ENCODE measurements around the gene SLC4A2.

SLC4A2 gene

DNA sequence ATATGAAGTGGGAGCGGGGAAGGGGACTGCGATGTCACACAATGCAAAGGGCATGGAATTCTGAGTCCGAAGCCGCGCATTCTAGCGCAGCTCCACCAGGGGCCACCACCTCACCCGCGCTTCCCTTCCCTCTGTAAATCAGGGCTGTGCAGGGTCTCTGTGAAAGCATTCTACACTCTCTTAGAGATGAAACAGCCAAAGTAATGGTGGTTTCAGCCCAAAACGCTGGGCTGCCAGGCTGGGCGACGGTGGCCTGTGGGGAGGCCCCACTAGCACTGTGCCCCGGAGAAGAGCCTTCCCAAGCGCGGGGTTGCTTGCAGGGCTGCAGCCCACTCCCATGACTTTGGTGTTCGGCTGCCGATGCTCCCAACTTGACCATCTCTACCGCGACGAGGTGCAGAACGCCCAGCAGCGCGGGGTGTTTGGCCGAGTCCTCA lies 46.5 kb upstream of the SLC4A2 start:
- peak; percentile 19 to 47 for DNase-seq (ENCODE audit: low read depth in 2 of 2)
- no peak overlapping the region for H3K4me3 ChIP-seq (replicated peaks in 1 of 2; ENCODE audit: low read depth in 2 of 2, low read length in 2 of 2)
- TF ChIP-seq CTCF (IDR thresholded peaks at IDR 0.05; ENCODE audit: low read depth, low read length): peak; percentile 66

DNA sequence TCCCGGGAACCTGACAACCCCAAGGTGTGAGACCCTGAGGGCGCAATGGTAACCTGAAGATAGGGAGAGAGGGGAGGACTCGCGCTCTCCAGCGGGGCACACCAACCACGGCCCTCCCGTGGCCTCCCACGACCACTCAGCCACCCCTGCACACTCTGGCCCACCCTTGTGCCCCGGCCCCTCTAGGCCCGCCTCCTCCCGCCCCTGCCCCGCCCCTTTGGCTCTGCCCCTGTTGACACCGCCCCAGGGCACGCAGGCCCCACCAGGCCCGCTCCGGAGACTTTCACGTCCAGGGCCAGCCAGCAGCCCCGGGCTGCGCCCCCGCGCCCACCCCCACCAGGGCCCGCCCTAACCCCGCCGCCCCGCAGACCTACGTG lies 46.0 kb upstream of the SLC4A2 start:
- H3K4me3 ChIP-seq (replicated peaks in 1 of 2; ENCODE audit: low read depth in 2 of 2, low read length in 2 of 2): peak overlapping the region in 1 of 2 donors; percentile 24

DNA sequence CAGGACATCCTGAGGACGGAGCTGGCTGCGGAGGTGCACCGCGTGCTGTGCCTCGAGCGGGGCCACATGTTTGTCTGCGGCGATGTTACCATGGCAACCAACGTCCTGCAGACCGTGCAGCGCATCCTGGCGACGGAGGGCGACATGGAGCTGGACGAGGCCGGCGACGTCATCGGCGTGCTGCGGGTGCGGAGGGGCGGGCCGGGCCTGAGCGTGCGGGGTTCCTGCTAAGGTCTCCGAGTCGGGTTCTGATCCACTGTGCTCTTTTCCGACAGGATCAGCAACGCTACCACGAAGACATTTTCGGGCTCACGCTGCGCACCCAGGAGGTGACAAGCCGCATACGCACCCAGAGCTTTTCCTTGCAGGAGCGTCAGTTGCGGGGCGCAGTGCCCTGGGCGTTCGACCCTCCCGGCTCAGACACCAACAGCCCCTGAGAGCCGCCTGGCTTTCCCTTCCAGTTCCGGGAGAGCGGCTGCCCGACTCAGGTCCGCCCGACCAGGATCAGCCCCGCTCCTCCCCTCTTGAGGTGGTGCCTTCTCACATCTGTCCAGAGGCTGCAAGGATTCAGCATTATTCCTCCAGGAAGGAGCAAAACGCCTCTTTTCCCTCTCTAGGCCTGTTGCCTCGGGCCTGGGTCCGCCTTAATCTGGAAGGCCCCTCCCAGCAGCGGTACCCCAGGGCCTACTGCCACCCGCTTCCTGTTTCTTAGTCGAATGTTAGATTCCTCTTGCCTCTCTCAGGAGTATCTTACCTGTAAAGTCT lies 45.5 kb upstream of the SLC4A2 start:
- TF ChIP-seq CTCF (IDR thresholded peaks at IDR 0.05; ENCODE audit: low read depth, low read length): peak; percentile 9
- peak overlapping the region in 1 of 2 donors; percentile 24 for H3K4me3 ChIP-seq (replicated peaks in 1 of 2; ENCODE audit: low read depth in 2 of 2, low read length in 2 of 2)
- peak; percentile 55 to 63 for DNase-seq (ENCODE audit: low read depth in 2 of 2)

More for the DNA sequence above, 46.0 kb upstream of the SLC4A2 start:
- no peak for TF ChIP-seq CTCF (IDR thresholded peaks at IDR 0.05; ENCODE audit: low read depth, low read length)
- no peak for DNase-seq (ENCODE audit: low read depth in 2 of 2)

DNA sequence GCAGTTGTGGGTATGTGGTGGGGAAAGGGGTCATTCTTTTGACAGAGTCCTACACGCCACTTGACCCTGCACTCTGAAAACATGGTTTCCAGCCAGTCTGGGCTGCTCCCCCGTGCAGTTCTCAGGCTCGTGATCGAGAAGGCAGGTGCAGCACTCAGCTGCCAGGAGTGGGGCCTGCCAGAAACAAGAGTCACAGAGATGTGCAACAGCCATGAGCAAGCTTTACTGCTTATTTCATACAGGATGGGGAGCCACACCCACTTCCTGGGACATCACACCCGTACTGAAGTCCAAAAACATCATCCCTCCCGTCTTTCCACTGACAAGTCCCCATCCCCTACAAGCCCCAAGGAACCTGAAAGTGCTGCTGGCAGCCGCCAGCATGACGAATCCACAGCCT lies 44.4 kb upstream of the SLC4A2 start:
- TF ChIP-seq CTCF (IDR thresholded peaks at IDR 0.05; ENCODE audit: low read depth, low read length): no peak
- peak in 1 of 2 donors; percentile 65 for DNase-seq (ENCODE audit: low read depth in 2 of 2)
- no peak overlapping the region for H3K4me3 ChIP-seq (replicated peaks in 1 of 2; ENCODE audit: low read depth in 2 of 2, low read length in 2 of 2)

DNA sequence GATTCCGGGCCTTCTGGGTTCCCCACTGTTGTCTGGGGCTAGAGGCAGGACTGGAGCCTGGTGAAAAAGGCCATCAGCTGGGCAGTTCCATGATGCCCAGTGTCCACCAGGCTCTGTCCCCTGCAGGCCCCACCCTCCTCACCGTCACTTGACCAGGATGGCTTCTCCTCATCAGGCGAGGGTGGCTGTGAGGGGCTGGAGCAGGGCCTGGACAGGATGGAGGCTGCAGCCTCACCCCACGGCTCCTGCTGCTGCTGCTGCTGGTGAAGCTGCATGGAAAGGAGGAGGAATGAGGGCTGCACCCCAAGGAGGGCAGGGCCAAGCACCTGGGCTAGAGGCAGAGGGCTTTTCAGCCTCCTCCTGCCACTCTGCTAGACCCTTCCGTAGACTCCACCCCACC lies 43.4 kb upstream of the SLC4A2 start:
- DNase-seq (ENCODE audit: low read depth in 2 of 2): no peak
- no peak for TF ChIP-seq CTCF (IDR thresholded peaks at IDR 0.05; ENCODE audit: low read depth, low read length)
- H3K4me3 ChIP-seq (replicated peaks in 1 of 2; ENCODE audit: low read depth in 2 of 2, low read length in 2 of 2): no peak overlapping the region

DNA sequence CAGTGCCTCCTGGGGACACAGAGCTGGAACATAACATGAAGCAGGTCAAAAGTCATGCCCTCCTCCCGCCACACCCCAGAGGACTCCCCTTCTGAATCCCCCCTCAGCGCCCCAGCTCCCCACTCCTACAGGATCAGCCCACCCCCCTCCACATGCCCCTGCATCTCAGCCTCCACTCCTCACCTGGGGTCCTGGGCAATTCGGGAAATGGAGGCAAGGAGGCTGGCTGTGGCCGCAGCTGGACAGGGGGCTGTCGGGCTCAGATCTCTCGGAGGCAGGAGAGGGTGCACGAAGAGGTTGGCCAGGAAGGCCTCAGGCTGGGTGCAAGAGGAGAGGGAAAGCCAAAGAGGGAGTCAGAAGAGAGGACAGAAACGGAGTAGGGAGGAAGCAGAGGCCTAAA lies 42.9 kb upstream of the SLC4A2 start:
- TF ChIP-seq CTCF (IDR thresholded peaks at IDR 0.05; ENCODE audit: low read depth, low read length): no peak
- no peak overlapping the region for H3K4me3 ChIP-seq (replicated peaks in 1 of 2; ENCODE audit: low read depth in 2 of 2, low read length in 2 of 2)
- no peak for DNase-seq (ENCODE audit: low read depth in 2 of 2)

GRCh38 chr7:151016942-151017341 lies 42.4 kb upstream of the SLC4A2 start:
- H3K4me3 ChIP-seq (replicated peaks in 1 of 2; ENCODE audit: low read depth in 2 of 2, low read length in 2 of 2): no peak overlapping the region
- TF ChIP-seq CTCF (IDR thresholded peaks at IDR 0.05; ENCODE audit: low read depth, low read length): no peak
- no peak for DNase-seq (ENCODE audit: low read depth in 2 of 2)
